Measurements from ENCODE around the gene HNF1A.

HNF1A gene

DNA sequence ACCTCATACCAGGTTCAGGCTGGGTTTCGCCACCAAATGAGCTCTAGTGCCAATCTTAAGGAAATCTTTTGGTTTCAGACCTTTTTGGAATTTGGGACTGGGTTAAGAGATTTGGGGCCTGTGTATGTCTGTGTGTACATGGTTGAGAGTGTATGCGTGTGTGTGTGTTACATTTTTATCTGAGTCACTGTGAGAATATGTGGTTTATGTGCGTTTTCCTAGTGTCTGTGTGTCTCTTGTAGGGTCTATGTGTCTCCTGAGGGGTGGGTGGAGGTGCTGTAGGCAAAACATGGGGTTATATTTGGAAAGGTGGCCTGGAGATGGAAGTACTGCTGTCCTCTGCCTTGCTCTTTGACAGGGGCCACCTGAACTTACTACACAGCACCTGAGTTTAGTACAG lies 20.1 kb downstream of the HNF1A start:
- no peak overlapping the region for H3K27ac ChIP-seq (replicated peaks; ENCODE audit: low read length)
- H3K4me1 ChIP-seq (ENCODE audit: control insufficient read depth in 2 of 2, insufficient read depth in 1 of 2, low read depth in 1 of 2, low read length in 2 of 2): no peaks in the 10 kb centered on the region
- no peak overlapping the region for H3K9ac ChIP-seq (ENCODE audit: low read depth, low read length, poor library complexity)
- H4K8ac ChIP-seq (ENCODE audit: low read depth, low read length): no peak overlapping the region
- H3K4me2 ChIP-seq (ENCODE audit: insufficient read depth, low read length, poor library complexity, severe bottlenecking): no peak overlapping the region
- H2BK12ac ChIP-seq (ENCODE audit: low read length): no peak overlapping the region
- no peak for DNase-seq (ENCODE audit: low spot score)
- no peaks in the 10 kb centered on the region for H3K79me1 ChIP-seq (ENCODE audit: low read depth, low read length)
- H3K4ac ChIP-seq (ENCODE audit: low read length): no peak overlapping the region
- no peak overlapping the region for H3K23ac ChIP-seq (ENCODE audit: low read depth, low read length, poor library complexity)
- H3K36me3 ChIP-seq (replicated peaks in 1 of 2; ENCODE audit: control insufficient read depth in 2 of 2, insufficient read depth in 2 of 2, low read length in 2 of 2): peaks cover 2 to 16% of the 10 kb centered on the region in 2 donors
- no peak overlapping the region for H4K91ac ChIP-seq (ENCODE audit: low read depth, low read length, poor library complexity)
- no peak overlapping the region for H3K18ac ChIP-seq (ENCODE audit: low read length)
- no peak overlapping the region for H2BK15ac ChIP-seq (ENCODE audit: low read length)
- no CpG with 5 or more reads among the region's 3 CpGs for WGBS, 2 donors (ENCODE audit: extremely low coverage in 2 of 2, insufficient read length in 2 of 2, insufficient replicate concordance in 1 of 2)
- no peak overlapping the region for H2AK5ac ChIP-seq (ENCODE audit: low read depth, low read length)
- H3K9me3 ChIP-seq (replicated peaks in 1 of 2; ENCODE audit: control insufficient read depth in 2 of 2, insufficient read depth in 1 of 2, low read depth in 1 of 2, low read length in 2 of 2): peaks cover 0 to 2% of the 10 kb centered on the region in 2 donors
- H2BK5ac ChIP-seq (ENCODE audit: low read length): no peak overlapping the region
- peaks cover 0 to 1% (median 0%) of the 10 kb centered on the region in 3 experiments for H3K27me3 ChIP-seq (ENCODE audit: control insufficient read depth in 3 of 3, insufficient read depth in 3 of 3, low read depth in 1 of 3, low read length in 3 of 3)
- no peak overlapping the region for H2AFZ ChIP-seq (ENCODE audit: low read length)
- no peak overlapping the region for H3K4me3 ChIP-seq (ENCODE audit: low read length in 2 of 2)
- H2BK120ac ChIP-seq (ENCODE audit: low read depth, low read length): no peak overlapping the region
- H3K14ac ChIP-seq (ENCODE audit: low read length): no peak overlapping the region

DNA sequence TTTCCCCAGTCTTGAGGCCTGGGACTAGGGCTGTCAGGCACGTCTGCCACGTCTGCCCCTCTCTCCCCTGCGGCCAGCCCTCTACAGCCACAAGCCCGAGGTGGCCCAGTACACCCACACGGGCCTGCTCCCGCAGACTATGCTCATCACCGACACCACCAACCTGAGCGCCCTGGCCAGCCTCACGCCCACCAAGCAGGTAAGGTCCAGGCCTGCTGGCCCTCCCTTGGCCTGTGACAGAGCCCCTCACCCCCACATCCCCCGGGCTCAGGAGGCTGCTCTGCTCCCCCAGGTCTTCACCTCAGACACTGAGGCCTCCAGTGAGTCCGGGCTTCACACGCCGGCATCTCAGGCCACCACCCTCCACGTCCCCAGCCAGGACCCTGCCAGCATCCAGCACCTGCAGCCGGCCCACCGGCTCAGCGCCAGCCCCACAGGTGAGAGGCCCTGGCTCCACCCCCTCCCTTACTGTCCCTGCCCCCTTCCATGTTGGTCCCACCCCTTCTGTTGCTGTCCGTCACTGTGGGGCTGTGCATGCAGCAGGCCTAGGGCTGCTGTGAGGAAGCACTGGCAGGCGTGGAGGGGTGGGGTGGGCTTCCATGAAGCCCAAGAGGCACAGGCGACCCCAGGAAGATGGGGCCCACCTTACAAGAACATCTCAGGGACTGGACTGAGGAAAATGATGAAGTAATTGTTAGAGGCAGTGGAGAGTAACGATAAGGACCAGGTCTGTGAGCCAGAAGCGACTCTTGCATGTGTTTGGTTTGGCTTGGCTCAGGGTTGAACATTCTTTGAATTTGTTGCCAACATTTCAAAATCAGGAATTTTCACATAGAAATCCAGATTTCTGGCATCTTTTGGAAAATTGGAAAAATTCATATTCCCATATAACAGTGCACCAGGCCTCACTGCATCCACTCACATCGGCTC lies 21.1 kb downstream of the HNF1A start:
- no peak overlapping the region for H2AFZ ChIP-seq (ENCODE audit: low read length)
- H3K27me3 ChIP-seq (ENCODE audit: control insufficient read depth in 3 of 3, insufficient read depth in 3 of 3, low read depth in 1 of 3, low read length in 3 of 3): no peaks in the 10 kb centered on the region
- no peak overlapping the region for H3K4ac ChIP-seq (ENCODE audit: low read length)
- no peak overlapping the region for H3K14ac ChIP-seq (ENCODE audit: low read length)
- peaks cover 0 to 2% of the 10 kb centered on the region in 2 donors for H3K9me3 ChIP-seq (replicated peaks in 1 of 2; ENCODE audit: control insufficient read depth in 2 of 2, insufficient read depth in 1 of 2, low read depth in 1 of 2, low read length in 2 of 2)
- no CpG with 5 or more reads among the region's 23 CpGs for WGBS, 2 donors (ENCODE audit: extremely low coverage in 2 of 2, insufficient read length in 2 of 2, insufficient replicate concordance in 1 of 2)
- no peak overlapping the region for H3K27ac ChIP-seq (replicated peaks; ENCODE audit: low read length)
- H4K8ac ChIP-seq (ENCODE audit: low read depth, low read length): no peak overlapping the region
- H2AK5ac ChIP-seq (ENCODE audit: low read depth, low read length): peak overlapping the region; percentile 12
- H3K18ac ChIP-seq (ENCODE audit: low read length): peak overlapping the region; percentile 39
- H2BK120ac ChIP-seq (ENCODE audit: low read depth, low read length): no peak overlapping the region
- no peak overlapping the region for H2BK5ac ChIP-seq (ENCODE audit: low read length)
- H3K4me2 ChIP-seq (ENCODE audit: insufficient read depth, low read length, poor library complexity, severe bottlenecking): no peak overlapping the region
- H3K4me3 ChIP-seq (ENCODE audit: low read length in 2 of 2): no peak overlapping the region
- H3K79me1 ChIP-seq (ENCODE audit: low read depth, low read length): no peaks in the 10 kb centered on the region
- no peak overlapping the region for H4K91ac ChIP-seq (ENCODE audit: low read depth, low read length, poor library complexity)
- H3K36me3 ChIP-seq (replicated peaks in 1 of 2; ENCODE audit: control insufficient read depth in 2 of 2, insufficient read depth in 2 of 2, low read length in 2 of 2): peaks cover 11 to 26% of the 10 kb centered on the region in 2 donors
- H3K23ac ChIP-seq (ENCODE audit: low read depth, low read length, poor library complexity): peak overlapping the region; percentile 70
- peak overlapping the region; percentile 30 for H3K9ac ChIP-seq (ENCODE audit: low read depth, low read length, poor library complexity)
- H2BK12ac ChIP-seq (ENCODE audit: low read length): no peak overlapping the region
- no peaks in the 10 kb centered on the region for H3K4me1 ChIP-seq (ENCODE audit: control insufficient read depth in 2 of 2, insufficient read depth in 1 of 2, low read depth in 1 of 2, low read length in 2 of 2)
- no peak overlapping the region for H2BK15ac ChIP-seq (ENCODE audit: low read length)
- no peak for DNase-seq (ENCODE audit: low spot score)

DNA sequence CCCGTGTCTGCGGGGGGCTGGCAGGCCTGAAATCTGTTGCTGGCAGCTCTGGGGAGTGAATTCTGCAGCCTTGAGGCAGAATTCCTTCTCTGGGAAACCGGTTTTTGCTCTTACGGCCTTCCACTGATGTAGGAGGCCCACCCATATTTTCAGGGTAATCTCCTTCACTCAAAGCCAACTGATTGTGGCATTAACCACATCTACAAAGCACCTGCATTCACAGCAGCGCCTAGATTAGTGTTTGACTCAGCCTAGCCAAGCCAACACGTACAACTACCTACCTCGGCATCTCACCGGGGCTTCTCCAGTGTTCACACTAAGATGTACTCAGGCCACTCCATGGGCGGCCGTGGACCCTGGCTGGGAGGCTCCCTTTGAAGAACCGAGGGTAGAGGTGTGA lies 22.2 kb downstream of the HNF1A start:
- H3K27me3 ChIP-seq (ENCODE audit: control insufficient read depth in 3 of 3, insufficient read depth in 3 of 3, low read depth in 1 of 3, low read length in 3 of 3): no peaks in the 10 kb centered on the region
- no peak overlapping the region for H2AFZ ChIP-seq (ENCODE audit: low read length)
- H3K9ac ChIP-seq (ENCODE audit: low read depth, low read length, poor library complexity): no peak overlapping the region
- H3K4ac ChIP-seq (ENCODE audit: low read length): no peak overlapping the region
- no peak overlapping the region for H4K91ac ChIP-seq (ENCODE audit: low read depth, low read length, poor library complexity)
- no peak overlapping the region for H4K8ac ChIP-seq (ENCODE audit: low read depth, low read length)
- no peak overlapping the region for H3K14ac ChIP-seq (ENCODE audit: low read length)
- H3K36me3 ChIP-seq (replicated peaks in 1 of 2; ENCODE audit: control insufficient read depth in 2 of 2, insufficient read depth in 2 of 2, low read length in 2 of 2): peaks cover 16 to 35% of the 10 kb centered on the region in 2 donors
- peaks cover 0 to 2% of the 10 kb centered on the region in 2 donors for H3K9me3 ChIP-seq (replicated peaks in 1 of 2; ENCODE audit: control insufficient read depth in 2 of 2, insufficient read depth in 1 of 2, low read depth in 1 of 2, low read length in 2 of 2)
- no peaks in the 10 kb centered on the region for H3K79me1 ChIP-seq (ENCODE audit: low read depth, low read length)
- no peak overlapping the region for H3K4me3 ChIP-seq (ENCODE audit: low read length in 2 of 2)
- no peaks in the 10 kb centered on the region for H3K4me1 ChIP-seq (ENCODE audit: control insufficient read depth in 2 of 2, insufficient read depth in 1 of 2, low read depth in 1 of 2, low read length in 2 of 2)
- H2BK5ac ChIP-seq (ENCODE audit: low read length): no peak overlapping the region
- H3K18ac ChIP-seq (ENCODE audit: low read length): no peak overlapping the region
- no peak for DNase-seq (ENCODE audit: low spot score)
- H2AK5ac ChIP-seq (ENCODE audit: low read depth, low read length): no peak overlapping the region
- H2BK120ac ChIP-seq (ENCODE audit: low read depth, low read length): no peak overlapping the region
- no peak overlapping the region for H3K23ac ChIP-seq (ENCODE audit: low read depth, low read length, poor library complexity)
- H2BK15ac ChIP-seq (ENCODE audit: low read length): no peak overlapping the region
- no CpG with 5 or more reads among the region's 11 CpGs for WGBS, 2 donors (ENCODE audit: extremely low coverage in 2 of 2, insufficient read length in 2 of 2, insufficient replicate concordance in 1 of 2)
- no peak overlapping the region for H3K27ac ChIP-seq (replicated peaks; ENCODE audit: low read length)
- no peak overlapping the region for H3K4me2 ChIP-seq (ENCODE audit: insufficient read depth, low read length, poor library complexity, severe bottlenecking)
- no peak overlapping the region for H2BK12ac ChIP-seq (ENCODE audit: low read length)

DNA sequence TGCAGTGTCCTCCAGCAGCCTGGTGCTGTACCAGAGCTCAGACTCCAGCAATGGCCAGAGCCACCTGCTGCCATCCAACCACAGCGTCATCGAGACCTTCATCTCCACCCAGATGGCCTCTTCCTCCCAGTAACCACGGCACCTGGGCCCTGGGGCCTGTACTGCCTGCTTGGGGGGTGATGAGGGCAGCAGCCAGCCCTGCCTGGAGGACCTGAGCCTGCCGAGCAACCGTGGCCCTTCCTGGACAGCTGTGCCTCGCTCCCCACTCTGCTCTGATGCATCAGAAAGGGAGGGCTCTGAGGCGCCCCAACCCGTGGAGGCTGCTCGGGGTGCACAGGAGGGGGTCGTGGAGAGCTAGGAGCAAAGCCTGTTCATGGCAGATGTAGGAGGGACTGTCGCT lies 22.7 kb downstream of the HNF1A start:
- Histone ChIP-seq H4K8ac (ENCODE audit: low read depth, low read length) (no peak overlapping the region), H3K4me3 (ENCODE audit: low read length in 2 of 2) (no peak overlapping the region), H2AFZ (ENCODE audit: low read length) (no peak overlapping the region), H3K9ac (ENCODE audit: low read depth, low read length, poor library complexity) (peak overlapping the region; percentile 65), H2BK5ac (ENCODE audit: low read length) (no peak overlapping the region), H3K4me2 (ENCODE audit: insufficient read depth, low read length, poor library complexity, severe bottlenecking) (no peak overlapping the region), H3K18ac (ENCODE audit: low read length) (peak overlapping the region; percentile 53), H3K23ac (ENCODE audit: low read depth, low read length, poor library complexity) (peak overlapping the region; percentile 57), H3K4ac (ENCODE audit: low read length) (no peak overlapping the region), H2AK5ac (ENCODE audit: low read depth, low read length) (no peak overlapping the region), H3K79me1 (ENCODE audit: low read depth, low read length) (no peaks in the 10 kb centered on the region), H3K9me3 (replicated peaks in 1 of 2; ENCODE audit: control insufficient read depth in 2 of 2, insufficient read depth in 1 of 2, low read depth in 1 of 2, low read length in 2 of 2) (peaks cover 0 to under 1% of the 10 kb centered on the region in 2 donors), H4K91ac (ENCODE audit: low read depth, low read length, poor library complexity) (no peak overlapping the region), H3K36me3 (replicated peaks in 1 of 2; ENCODE audit: control insufficient read depth in 2 of 2, insufficient read depth in 2 of 2, low read length in 2 of 2) (peaks cover 18 to 41% of the 10 kb centered on the region in 2 donors), H2BK15ac (ENCODE audit: low read length) (no peak overlapping the region), H3K4me1 (ENCODE audit: control insufficient read depth in 2 of 2, insufficient read depth in 1 of 2, low read depth in 1 of 2, low read length in 2 of 2) (no peaks in the 10 kb centered on the region), H2BK120ac (ENCODE audit: low read depth, low read length) (no peak overlapping the region), H3K14ac (ENCODE audit: low read length) (no peak overlapping the region), H3K27ac (replicated peaks; ENCODE audit: low read length) (no peak overlapping the region), H2BK12ac (ENCODE audit: low read length) (no peak overlapping the region), H3K27me3 (ENCODE audit: control insufficient read depth in 3 of 3, insufficient read depth in 3 of 3, low read depth in 1 of 3, low read length in 3 of 3) (no peaks in the 10 kb centered on the region)
- no CpG with 5 or more reads among the region's 11 CpGs for WGBS, 2 donors (ENCODE audit: extremely low coverage in 2 of 2, insufficient read length in 2 of 2, insufficient replicate concordance in 1 of 2)
- no peak for DNase-seq (ENCODE audit: low spot score)
